ENCODE measurements around the gene ARHGAP23. TPM values are rescaled to one million over a fixed set of nuclear protein-coding genes. Genes with fewer than 3 reads are reported as not detected.

Gene ARHGAP23
- total RNA-seq, 4 donors from 2014 or later = 22.7 to 70.9 (median 30.1) TPM

DNA sequence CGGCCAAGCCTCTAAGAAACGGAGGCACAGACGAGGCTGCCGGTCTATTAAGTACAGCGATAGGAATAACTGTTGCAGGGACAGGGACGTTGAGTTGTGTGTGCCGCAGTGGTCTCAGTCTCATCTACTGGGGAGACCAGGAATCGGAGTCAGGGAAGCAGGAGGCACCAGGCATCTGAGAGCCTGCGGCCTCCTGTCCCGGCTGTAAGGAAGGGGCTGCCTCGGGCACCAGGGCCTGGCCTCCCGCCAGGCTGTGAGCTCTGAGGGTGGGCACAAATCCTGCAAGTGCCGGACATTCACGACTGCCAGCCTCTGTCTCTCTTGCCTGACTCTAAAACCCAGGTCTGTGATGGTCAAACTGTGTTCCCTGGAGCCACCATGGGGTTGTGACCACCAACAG lies 76.0 kb downstream of the ARHGAP23 start:
- DNase-seq (ENCODE audit: low spot score) (no peak), ATAC-seq (ENCODE audit: low FRiP score) (no peak)
- TF ChIP-seq, protein P1, sequence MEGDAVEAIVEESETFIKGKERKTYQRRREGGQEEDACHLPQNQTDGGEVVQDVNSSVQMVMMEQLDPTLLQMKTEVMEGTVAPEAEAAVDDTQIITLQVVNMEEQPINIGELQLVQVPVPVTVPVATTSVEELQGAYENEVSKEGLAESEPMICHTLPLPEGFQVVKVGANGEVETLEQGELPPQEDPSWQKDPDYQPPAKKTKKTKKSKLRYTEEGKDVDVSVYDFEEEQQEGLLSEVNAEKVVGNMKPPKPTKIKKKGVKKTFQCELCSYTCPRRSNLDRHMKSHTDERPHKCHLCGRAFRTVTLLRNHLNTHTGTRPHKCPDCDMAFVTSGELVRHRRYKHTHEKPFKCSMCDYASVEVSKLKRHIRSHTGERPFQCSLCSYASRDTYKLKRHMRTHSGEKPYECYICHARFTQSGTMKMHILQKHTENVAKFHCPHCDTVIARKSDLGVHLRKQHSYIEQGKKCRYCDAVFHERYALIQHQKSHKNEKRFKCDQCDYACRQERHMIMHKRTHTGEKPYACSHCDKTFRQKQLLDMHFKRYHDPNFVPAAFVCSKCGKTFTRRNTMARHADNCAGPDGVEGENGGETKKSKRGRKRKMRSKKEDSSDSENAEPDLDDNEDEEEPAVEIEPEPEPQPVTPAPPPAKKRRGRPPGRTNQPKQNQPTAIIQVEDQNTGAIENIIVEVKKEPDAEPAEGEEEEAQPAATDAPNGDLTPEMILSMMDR (IDR thresholded peaks at IDR 0.05) = no peak

DNA sequence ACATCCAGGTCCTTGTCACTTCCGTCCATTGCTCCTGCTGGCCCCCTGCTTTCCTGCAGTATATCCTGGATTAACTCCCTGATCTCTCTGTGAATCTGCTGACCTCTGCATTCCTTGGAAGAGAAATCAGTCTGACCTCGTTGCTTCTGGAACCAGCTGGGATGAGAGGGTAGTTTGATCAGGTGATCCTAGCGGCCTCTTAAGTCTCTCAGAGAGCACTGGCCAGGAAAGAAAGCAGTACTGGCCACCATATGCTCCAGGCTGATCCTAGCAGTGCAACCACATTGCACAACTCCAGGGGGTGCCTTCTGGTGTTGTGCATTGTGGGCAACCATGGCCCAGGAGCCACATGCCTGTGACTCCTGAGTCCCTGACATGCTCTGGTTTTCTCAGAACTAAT lies 79.2 kb downstream of the ARHGAP23 start:
- DNase-seq (ENCODE audit: low spot score) (no peak), ATAC-seq (ENCODE audit: low FRiP score) (no peak)
- TF ChIP-seq, protein P1 (IDR thresholded peaks at IDR 0.05) = no peak

DNA sequence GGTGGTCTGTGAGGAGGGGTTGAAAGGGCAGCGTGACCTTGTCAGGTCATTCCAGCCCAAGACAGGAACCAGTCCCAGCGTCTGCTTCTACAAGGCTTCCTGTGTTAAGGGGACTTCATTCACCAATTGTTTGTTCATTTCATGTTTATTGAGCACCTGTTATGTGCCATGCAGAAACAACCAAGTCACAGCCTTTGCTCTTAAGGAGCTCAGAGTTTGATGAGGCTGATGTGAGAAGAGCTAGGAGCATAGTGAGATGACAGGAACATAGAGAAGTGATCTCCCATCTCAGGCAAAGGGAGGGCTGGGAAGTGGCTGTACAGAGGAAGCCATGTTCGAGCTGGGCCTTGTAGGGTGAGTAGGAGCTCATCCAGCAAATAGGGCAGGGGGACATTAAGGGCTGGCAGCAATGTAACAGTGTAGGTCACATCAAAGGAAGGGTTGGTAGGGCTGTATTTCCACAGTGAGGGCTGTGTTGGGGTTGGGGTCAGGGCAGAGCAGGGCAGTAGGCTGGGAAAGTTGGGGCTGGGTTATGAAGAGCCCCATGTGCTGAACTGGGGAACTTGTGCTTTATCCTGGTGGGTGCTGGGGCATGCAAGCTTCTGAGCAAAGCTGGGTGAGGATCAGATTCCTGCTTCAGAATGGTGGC lies 79.8 kb downstream of the ARHGAP23 start:
- TF ChIP-seq, protein P1 (IDR thresholded peaks at IDR 0.05) = no peak
- ATAC-seq (ENCODE audit: low FRiP score) (no peak), DNase-seq (ENCODE audit: low spot score) (no peak)

DNA sequence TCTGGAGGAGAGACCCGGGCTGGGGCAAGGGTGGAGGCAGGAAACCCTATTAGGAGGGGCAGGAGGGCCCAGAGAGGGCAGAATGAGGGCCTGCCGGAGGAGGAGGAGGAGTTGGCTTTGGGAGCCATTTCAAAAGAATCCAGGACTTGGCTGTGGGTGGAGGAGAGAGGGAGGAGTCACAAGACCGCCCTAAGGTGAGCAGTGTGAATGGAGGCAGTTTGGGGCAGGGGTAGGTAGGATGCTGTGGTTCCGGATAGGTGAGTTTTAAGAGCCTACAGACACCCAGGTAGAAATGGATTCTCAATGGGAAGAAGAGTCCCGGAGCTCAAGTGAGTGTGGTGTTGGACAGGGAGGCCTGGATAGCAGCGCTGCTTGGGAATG lies 80.3 kb downstream of the ARHGAP23 start:
- TF ChIP-seq, protein P1 (IDR thresholded peaks at IDR 0.05) = no peak
- ATAC-seq (ENCODE audit: low FRiP score) (no peak), DNase-seq (ENCODE audit: low spot score) (no peak)

DNA sequence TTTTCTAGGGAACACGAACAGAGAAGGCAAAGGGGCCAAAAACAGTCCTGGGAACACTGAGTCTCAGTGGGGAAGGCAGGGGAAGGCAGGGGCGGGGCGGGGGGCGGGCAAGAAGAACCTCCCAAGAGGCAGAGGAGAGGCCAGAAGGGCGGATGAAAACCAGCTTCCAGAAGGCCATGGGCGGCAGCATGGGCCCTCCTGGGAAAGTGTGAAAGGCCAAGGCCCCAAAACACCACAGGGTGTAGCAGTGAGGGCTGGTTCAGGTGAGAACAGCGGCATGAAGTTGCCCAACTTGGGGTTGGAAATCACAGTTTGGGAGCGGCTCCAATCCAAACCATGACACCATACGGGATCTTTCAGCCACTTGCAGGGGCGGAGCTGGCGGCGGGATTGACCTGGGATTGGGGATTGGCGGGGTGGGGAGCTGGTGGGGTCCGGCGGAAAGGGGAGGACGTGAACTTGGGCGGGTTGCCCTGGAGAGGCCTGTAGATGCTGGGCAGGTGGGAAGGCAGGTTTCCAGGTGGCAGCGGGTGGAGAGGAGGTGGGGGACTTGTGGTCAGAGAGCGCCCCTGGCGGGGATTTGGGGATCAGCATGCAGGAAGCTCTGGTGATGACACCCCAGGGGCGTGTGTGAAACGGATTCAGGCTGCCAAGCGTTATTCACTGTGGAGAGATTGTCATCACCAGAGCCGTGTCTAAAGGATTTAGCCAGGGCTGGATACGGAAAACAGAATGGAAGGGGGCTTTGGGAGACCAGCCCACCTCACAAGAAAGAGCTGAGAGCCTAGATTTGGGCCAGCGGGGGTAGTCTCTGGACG lies 80.9 kb downstream of the ARHGAP23 start:
- DNase-seq (ENCODE audit: low spot score) (no peak), ATAC-seq (ENCODE audit: low FRiP score) (no peak)
- TF ChIP-seq, protein P1 (IDR thresholded peaks at IDR 0.05) = no peak

DNA sequence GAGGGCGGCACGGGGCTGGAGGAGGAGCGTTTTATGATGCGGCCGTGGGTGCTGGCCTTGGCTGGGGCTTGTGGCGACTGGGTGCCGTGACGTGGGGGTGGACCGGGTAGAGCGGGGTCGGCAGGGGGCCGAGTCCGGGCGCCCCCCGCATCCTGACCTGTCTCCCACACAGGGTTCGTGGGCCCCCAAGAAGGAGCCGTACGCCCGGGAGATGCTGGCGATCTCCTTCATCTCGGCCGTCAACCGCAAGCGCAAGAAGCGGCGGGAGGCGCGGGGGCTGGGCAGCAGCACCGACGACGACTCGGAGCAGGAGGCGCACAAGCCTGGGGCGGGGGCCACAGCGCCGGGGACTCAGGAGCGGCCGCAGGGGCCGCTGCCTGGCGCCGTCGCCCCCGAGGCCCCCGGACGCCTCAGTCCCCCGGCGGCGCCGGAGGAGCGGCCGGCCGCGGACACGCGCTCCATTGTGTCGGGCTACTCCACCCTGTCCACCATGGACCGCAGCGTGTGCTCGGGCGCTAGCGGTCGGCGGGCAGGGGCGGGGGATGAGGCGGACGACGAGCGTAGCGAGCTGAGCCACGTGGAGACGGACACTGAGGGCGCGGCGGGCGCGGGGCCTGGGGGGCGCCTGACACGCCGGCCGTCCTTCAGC lies 81.6 kb downstream of the ARHGAP23 start:
- DNase-seq (ENCODE audit: low spot score) (no peak), ATAC-seq (ENCODE audit: low FRiP score) (no peak)
- TF ChIP-seq, protein P1 (IDR thresholded peaks at IDR 0.05) = no peak

Data from omental fat pad (tissue), 4 donors.